ENCODE data around the gene MIEN1.
"Not testable (repeated sequence)": the region's sequence is repeated elsewhere in the genome, so short reads cannot be mapped to it uniquely, and the experiment has no call there.

Gene MIEN1

DNA sequence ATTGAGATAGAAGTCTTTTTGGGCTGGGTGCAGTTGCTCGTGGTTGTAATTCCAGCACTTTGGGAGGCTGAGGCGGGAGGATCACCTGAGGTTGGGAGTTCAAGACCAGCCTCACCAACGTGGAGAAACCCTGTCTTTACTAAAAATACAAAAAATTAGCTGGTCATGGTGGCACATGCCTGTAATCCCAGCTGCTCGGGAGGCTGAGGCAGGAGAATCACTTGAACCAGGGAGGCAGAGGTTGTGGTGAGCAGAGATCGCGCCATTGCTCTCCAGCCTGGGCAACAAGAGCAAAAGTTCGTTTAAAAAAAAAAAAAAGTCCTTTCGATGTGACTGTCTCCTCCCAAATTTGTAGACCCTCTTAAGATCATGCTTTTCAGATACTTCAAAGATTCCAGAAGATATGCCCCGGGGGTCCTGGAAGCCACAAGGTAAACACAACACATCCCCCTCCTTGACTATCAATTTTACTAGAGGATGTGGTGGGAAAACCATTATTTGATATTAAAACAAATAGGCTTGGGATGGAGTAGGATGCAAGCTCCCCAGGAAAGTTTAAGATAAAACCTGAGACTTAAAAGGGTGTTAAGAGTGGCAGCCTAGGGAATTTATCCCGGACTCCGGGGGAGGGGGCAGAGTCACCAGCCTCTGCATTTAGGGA lies 31.0 kb downstream of the MIEN1 start:
- not testable (repeated sequence) for DNase-seq (ENCODE audit: low read depth)

DNA sequence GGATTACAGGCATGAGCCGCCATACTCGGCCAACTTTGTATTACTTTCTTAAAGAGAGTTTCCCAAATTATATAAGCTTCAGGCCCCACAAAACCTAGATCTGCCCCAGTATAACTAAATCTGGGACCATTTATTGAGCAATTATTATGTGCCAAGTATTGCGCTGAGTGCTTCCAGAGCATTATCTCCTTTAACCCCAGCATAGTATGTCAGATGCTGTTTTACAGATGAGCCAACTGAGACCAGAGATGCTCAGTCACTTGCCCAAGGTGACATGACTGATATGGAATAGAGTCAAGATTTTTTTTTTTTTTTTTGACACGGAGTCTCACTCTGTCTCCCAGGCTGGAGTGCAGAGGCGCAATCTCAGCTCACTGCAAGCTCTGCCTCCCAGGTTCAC lies 32.4 kb downstream of the MIEN1 start:
- no peak for DNase-seq (ENCODE audit: low read depth)

DNA sequence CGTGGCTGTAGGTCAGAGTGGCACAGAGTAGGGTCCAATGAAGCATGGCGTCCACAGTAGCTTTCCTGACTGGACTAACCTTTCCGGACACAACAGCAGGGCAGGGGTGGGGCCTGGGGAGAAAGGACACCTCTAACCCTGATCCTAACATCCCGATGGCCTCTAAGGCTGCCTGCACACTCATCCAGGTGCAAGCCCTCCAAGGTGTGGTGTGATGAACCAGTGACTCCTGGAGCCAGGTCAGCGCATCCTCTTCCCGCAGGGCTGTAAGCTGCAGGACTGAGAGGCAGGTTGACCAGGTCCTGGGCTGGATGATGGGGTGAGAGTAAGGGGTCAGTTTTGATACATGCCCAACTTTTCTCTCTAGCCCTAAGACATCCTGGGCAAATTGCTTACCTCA lies 33.6 kb downstream of the MIEN1 start:
- no peak for DNase-seq (ENCODE audit: low read depth)

DNA sequence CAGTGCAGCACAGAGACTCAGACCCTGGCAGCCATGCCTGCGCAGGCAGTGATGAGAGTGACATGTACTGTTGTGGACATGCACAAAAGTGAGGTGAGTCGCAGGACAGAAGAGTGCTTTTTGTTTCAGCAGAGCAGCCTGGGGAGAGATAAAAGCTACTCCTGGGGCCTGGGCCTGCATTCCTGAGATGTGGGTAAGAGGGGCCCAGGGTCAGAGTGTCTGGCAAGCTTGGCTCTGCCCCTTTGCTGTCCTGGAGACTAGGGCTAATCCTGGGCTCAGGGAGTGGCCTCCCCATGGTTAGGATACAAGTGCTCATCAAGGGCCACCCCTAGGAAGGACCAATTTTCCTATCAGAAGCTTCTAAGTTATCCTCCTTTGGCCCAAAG lies 35.2 kb downstream of the MIEN1 start:
- DNase-seq (ENCODE audit: low read depth) = no peak

DNA sequence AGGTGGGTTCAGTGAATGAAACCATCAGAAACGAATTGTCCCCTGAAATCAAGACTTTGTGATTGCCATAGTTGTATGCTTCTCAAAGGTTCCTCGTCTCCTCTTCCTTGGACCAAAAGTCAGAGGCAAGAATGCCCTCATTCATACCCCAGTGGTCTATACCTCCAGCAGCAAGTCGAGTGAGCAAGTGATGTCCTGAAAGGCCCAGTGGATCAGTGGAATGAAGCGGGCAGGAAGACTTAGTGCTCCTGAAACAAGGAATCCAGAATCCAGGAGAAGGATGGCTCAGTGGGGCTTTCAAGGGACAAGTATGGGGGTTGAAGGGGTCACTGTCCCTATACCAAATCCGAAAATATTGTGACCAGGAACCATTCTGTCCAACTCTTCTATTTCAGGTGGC lies 35.7 kb downstream of the MIEN1 start:
- no peak for DNase-seq (ENCODE audit: low read depth)

DNA sequence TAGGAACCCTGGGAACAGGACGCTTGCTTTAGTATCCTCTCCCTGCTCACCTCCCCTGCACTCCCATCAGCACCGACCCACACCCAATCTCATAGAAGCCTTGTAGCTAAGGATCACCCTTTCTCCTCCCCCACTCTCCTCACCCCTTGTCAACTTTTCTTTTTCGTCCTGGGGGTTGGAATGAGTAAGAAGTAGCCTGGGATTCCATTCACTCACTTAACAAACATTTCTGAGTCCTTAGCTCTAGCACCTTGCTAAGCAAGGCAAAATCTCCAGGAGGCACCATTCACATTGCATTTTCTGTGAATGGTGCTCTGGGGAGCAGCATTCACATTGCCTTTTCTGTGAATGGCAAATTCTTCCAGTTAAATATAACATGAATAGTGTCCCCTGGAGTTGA lies 41.4 kb downstream of the MIEN1 start:
- DNase-seq (ENCODE audit: low read depth) = no peak

DNA sequence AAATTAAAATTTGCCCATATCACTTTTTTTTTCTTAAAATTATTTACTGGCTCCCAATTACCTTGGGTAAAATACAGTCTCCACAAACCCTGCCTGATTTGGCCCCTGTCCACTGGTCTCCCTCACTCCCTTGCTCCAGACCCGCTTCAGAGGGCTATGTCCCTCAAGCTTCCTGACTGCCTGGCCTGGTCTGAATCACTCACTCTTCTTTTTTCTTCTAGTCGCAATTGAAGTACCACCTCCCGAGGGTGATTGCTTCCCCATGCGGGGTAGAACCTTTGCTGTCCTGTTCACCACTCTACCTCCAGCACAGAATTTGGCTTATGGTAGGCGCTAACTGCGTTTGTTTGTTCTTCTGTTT lies 41.9 kb downstream of the MIEN1 start:
- DNase-seq (ENCODE audit: low read depth) = no peak

DNA sequence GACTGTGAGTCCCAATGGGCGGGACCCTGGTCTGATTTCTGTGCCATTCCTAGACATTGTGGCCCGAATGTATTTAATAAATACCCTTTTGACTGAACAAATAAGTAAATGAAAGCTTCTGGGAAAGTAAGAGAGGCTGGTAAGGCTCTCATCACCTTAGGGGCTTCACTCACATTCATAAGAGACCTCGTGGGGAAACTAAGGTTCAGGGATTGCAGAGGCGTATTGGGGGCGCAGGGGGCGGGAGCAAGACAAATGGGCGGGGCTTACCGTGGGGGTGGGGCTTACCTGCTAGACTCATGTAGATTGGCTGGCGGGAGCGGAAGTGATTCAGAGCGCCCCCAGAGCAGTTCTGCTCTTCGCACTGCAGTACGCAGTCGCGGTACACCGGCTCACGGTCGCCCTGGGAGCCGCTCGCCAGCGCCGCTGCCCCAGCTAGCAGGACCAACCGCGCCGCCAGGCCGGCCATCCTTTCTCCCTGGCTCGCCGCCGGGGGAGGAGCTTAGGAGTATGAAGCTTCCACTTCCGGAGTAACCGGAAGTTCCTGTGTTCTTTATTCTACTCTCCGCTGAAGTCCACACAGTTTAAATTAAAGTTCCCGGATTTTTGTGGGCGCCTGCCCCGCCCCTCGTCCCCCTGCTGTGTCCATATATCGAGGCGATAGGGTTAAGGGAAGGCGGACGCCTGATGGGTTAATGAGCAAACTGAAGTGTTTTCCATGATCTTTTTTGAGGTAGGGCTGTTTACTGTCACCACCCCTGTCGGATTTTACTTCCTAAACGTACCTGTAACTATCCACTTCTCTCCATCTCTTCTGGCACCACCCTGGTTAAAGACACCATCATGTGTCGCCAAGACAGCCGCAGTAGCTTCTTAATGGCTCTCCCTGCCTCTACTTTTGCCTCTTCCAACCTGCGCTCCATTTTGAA lies 42.5 kb downstream of the MIEN1 start, which contains the start of gene PGAP3:
PGAP3 (minus strand) TSS at position 512 of the 929 bp plus-strand sequence; CDS start at position 469, 43 bp downstream.
- peak; percentile 76 for DNase-seq (ENCODE audit: low read depth)

DNA sequence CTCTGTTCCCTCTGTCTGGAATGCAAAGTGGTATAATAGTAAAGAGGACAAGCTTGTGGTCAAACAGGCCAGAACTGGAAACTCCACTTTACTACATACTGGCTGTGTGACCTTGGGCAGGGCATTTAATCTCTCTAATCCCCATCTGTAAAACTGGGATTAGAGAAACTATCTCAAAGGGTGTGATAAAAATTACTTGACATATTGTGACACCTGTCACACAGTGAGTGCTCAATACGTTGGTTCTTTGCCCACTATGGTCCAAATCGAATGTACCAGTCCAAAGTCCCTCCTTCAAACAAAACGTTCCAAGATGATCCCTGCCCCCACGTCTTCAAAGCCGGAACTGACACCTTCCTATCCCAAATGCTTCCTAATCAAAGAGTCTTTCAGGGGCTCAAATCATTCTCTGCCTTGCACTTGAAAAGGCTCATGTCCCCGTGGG lies 43.2 kb downstream of the MIEN1 start:
- no peak for DNase-seq (ENCODE audit: low read depth)

DNA sequence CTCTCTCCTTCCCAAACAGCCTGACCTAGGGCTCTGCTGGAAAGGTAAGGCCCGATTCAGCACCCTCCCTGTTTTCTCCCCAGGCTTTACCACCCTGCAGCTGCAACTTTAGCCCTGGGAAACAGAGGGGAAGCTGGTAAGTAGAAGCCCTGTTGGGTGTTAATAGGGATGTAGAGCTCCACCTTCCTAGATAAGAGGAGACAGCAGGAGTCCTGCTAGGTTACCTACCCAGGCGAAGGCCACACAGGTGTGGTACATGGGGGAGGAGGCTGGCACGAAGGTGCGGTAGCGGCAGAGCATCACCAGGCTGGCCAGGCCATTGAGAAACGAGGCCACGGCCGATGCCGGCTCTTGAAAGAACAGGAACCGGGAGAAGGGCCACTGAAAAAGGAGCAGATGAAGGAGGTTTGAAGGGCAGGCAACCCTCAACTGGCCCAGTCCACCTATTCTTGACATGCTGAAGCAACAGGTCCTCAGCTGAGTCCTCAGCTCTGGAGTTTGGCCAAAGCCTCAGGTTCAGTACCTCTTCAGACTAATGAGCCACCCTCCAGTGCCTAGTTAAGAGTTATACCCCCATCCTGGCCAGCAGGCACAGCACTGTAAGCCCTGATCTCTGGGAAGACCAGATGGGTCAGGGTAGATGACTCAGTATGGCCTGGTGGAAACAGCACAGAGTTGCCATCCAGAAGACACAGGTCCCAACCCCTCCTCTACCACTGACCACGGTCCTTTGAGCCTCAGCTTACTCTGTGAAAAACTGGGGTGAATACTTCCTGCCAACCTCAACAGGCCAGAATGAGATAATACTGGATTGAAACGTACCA lies 45.8 kb downstream of the MIEN1 start:
- DNase-seq (ENCODE audit: low read depth) = no peak

DNA sequence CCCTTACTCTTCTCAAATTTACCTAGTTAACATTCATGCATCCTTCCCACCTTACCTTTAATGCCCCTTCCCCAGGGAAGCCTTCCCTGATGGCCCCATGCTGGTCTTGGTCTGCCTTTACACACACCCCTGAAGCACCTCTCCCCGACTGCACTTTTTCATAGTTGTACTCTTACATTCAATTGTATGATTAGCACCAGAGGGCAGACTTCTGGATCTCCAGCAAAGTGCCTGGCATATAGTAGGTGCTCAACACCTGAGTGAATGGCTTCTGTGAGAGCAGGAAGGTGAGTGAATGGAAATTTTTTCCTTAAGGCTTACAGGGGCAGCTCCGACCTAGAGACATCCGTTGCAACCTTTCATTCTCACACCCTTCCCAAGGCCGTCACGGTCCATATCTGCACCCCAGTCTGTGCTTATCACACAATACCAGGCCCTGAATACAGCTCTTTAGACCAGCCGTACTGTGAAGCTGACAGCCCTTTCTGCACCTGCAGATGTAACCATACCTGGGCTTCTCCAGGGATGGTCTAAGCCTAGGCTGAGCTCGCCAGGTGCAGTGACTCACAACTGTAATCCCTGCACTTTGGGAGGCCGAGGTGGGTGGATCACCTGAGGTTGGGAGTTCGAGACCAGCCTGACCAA lies 46.9 kb downstream of the MIEN1 start:
- no peak for DNase-seq (ENCODE audit: low read depth)

DNA sequence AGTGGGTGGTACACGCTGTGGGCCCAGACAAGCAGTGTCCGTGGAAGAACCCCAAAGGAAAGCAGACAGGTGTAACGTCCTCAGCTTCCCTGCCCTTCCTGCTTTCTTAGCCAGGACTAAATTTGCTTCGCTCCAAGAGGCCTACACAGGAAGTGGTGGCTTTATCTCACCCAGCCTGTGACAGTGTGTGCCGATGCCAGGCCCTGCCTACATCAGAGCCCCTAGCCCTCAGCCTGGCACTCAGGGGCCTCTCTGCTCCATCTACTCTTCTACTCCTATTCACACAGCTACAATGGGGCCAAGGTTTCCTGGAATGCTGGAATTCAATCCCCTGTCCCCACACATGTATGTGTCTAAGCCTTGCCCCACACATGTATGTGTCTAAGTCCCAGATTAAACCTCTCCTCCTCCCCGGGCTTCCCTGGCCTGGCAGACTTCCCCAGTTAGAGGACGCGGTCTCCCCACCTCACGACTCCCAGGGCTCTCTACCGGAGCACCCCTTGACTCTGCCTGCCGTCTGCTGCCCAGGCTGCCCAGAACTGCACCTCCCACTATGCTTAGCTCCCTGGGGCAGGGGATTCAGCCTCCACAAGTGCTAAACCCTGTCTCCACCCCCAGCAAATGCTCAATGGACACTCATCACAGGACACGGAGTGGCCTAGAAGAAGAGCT lies 50.7 kb downstream of the MIEN1 start:
- DNase-seq (ENCODE audit: low read depth) = no peak

Data from HS-5 (cell line).